GM23248 (cell line): Measurements from ENCODE around the gene NSUN2. TPM values are rescaled to one million over a fixed set of nuclear protein-coding genes. Genes with fewer than 3 reads are reported as not detected.
A peak's percentile ranks its signal among the peaks of the same experiment; 100 is the strongest.

ENCODE experiments used
- DNase-seq: peaks from one replicate; pipeline ENCODE4 v3.0.0-alpha.2; 2015
- H2AFZ ChIP-seq: fragments of 200-600 bp; sonication (generic); 2 replicates; pipeline ENCODE4 v1.6.1; 2016; ENCODE audit warnings: antibody characterized with exemption
- H3F3A ChIP-seq: fragments of 200-600 bp; sonication (generic); 2 replicates; pipeline ENCODE4 v1.6.1; 2016; ENCODE audit warnings: mild to moderate bottlenecking, antibody characterized with exemption, mixed run types; ENCODE audit not compliant: insufficient read depth
- H3K27ac ChIP-seq: fragments of 200-600 bp; sonication (generic); 2 replicates; pipeline ENCODE4 v1.5.1; 2016; ENCODE audit warnings: mild to moderate bottlenecking
- H3K27me3 ChIP-seq: fragments of 200-600 bp; sonication (generic); replicated peaks from 2 replicates; pipeline ENCODE4 v1.6.1; 2016; ENCODE audit warnings: mild to moderate bottlenecking; ENCODE audit not compliant: insufficient read depth
- H3K36me3 ChIP-seq: fragments of 200-600 bp; sonication (generic); 2 replicates; pipeline ENCODE4 v1.6.1; 2016; ENCODE audit warnings: low read depth, mild to moderate bottlenecking
- H3K4me1 ChIP-seq: fragments of 200-600 bp; sonication (generic); 2 replicates; pipeline ENCODE4 v1.6.1; 2016; ENCODE audit warnings: mild to moderate bottlenecking; ENCODE audit not compliant: insufficient read depth
- H3K4me2 ChIP-seq: fragments of 200-600 bp; sonication (generic); one replicate; pipeline ENCODE4 v1.6.1; 2016; ENCODE audit warnings: mild to moderate bottlenecking; ENCODE audit not compliant: unreplicated experiment
- H3K4me3 ChIP-seq: fragments of 200-600 bp; sonication (generic); 2 replicates; pipeline ENCODE4 v1.5.1; 2016; ENCODE audit warnings: mild to moderate bottlenecking
- H3K79me2 ChIP-seq: fragments of 200-600 bp; sonication (generic); 2 replicates; pipeline ENCODE4 v1.6.1; 2016; ENCODE audit warnings: mild to moderate bottlenecking; ENCODE audit not compliant: insufficient read depth
- H3K9ac ChIP-seq: fragments of 200-600 bp; sonication (generic); 2 replicates; pipeline ENCODE4 v1.6.1; 2016; ENCODE audit warnings: mild to moderate bottlenecking
- H3K9me2 ChIP-seq: fragments of 200-600 bp; sonication (generic); 2 replicates; pipeline ENCODE4 v1.6.1; 2016; ENCODE audit warnings: mixed run types, mild to moderate bottlenecking, moderate library complexity; ENCODE audit not compliant: insufficient read depth
- H3K9me3 ChIP-seq: fragments of 200-600 bp; sonication (generic); one replicate; pipeline ENCODE4 v1.6.1; 2017; ENCODE audit warnings: low read depth
- H4K20me1 ChIP-seq: fragments of 200-600 bp; sonication (generic); 2 replicates; pipeline ENCODE4 v1.6.0; 2016; ENCODE audit not compliant: insufficient read depth
- EZH2 ChIP-seq: fragments of 200-600 bp; sonication (generic); IDR thresholded peaks from 2 replicates; pipeline ENCODE4 v1.6.1; 2018; ENCODE audit warnings: antibody characterized with exemption, mild to moderate bottlenecking; ENCODE audit not compliant: insufficient read depth, poor library complexity, severe bottlenecking
- EZH2phosphoT487 ChIP-seq: fragments of 200-600 bp; sonication (generic); IDR thresholded peaks from 2 replicates; pipeline ENCODE4 v1.6.1; 2018; ENCODE audit warnings: antibody characterized with exemption, moderate library complexity, mild to moderate bottlenecking, low read depth; ENCODE audit not compliant: insufficient read depth
- WGBS, 2 experiments: methylation state at CpG; one replicate each; pipeline ENCODE4 v1.1.6; 2015 to 2017; ENCODE audit warnings: low lambda C conversion rate in 2 of 2, low coverage in 1 of 2; ENCODE audit errors: missing lambda C conversion rate in 2 of 2; 5-methylcytosine and 5-hydroxymethylcytosine counted together
- in situ Hi-C: fragments of 300-500 bp; cut with MboI; formaldehyde crosslinking; loops from 2 replicates; pipeline ENCODE4 v1.15.0; 2020
- polyA plus RNA-seq: library from polyadenylated mRNA; unstranded; fragments of >200 nt; fragmentation: Nextera tagmentation; extraction: Ambion mirVana; gene quantifications from 2 replicates; pipeline ENCODE4 v1.2.1, GENCODE V29; 2016
- total RNA-seq: library from RNA; depleted of rRNA; stranded (reverse); fragments of >200 nt; shearing (Covaris generic); gene quantifications from 2 replicates; pipeline ENCODE4 v1.2.3, GENCODE V29; 2014

NSUN2 gene
- total and polyA plus RNA-seq, 2 experiments from 2014 or later, result 48.2 to 51.0 TPM

DNA sequence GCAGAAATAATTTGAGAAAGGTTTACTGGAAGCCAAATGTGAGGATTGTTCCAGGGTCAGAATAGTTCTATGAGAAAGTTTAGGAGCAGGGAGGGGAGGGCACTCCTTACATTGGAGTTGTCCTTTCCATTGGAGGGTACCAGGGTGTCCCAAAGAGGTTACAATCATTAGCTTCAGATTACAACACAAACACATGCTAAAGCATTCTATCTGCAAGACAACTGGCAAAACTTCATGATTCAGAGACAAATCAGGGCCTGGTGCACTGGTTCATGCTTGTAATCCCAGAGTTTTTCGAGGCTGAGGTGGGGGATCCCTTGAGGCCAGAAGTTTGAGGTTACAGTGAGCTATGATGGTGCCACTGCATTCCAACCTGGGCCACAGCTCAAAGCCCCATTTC lies 51.8 kb downstream of the NSUN2 start:
- Histone ChIP-seq H3K27me3 (peaks cover 56% of the 10 kb centered on the region), H3K4me3 (no peak overlapping the region), H3K9ac (no peak overlapping the region), H3K9me3 (no peaks in the 10 kb centered on the region), H3F3A (no peaks in the 10 kb centered on the region), H3K9me2 (no peaks in the 10 kb centered on the region), H4K20me1 (no peaks in the 10 kb centered on the region), H3K79me2 (no peaks in the 10 kb centered on the region), H3K4me1 (no peaks in the 10 kb centered on the region), H3K27ac (no peak overlapping the region), H2AFZ (no peak overlapping the region), H3K36me3 (no peaks in the 10 kb centered on the region), H3K4me2 (no peak overlapping the region)
- 66 to 79% methylated on average over 1 of the region's 1 CpG for WGBS, 2 experiments
- in situ Hi-C loops, result no loop called here
- TF ChIP-seq EZH2, result no peak
- TF ChIP-seq EZH2phosphoT487, result no peak
- no peak for DNase-seq

GRCh38 chr5:6579535-6579934 lies 53.3 kb downstream of the NSUN2 start:
- Histone ChIP-seq H3K4me1 (no peaks in the 10 kb centered on the region), H3K9me3 (no peaks in the 10 kb centered on the region), H3K36me3 (no peaks in the 10 kb centered on the region), H3K27ac (no peak overlapping the region), H3K27me3 (peaks cover 62% of the 10 kb centered on the region), H4K20me1 (no peaks in the 10 kb centered on the region), H3F3A (no peaks in the 10 kb centered on the region), H3K9me2 (no peaks in the 10 kb centered on the region), H3K4me2 (no peak overlapping the region), H3K9ac (no peak overlapping the region), H2AFZ (no peak overlapping the region), H3K79me2 (no peaks in the 10 kb centered on the region), H3K4me3 (no peak overlapping the region)
- in situ Hi-C loops, result loop anchor here (10.0 kb wide), 1 partner anchor 1085 kb away; no protein-coding TSS in a partner anchor
- TF ChIP-seq EZH2phosphoT487 (no peak), EZH2 (no peak)
- WGBS, 2 experiments, result 41 to 55% methylated on average over 5 of the region's 5 CpGs
- DNase-seq, result no peak

DNA sequence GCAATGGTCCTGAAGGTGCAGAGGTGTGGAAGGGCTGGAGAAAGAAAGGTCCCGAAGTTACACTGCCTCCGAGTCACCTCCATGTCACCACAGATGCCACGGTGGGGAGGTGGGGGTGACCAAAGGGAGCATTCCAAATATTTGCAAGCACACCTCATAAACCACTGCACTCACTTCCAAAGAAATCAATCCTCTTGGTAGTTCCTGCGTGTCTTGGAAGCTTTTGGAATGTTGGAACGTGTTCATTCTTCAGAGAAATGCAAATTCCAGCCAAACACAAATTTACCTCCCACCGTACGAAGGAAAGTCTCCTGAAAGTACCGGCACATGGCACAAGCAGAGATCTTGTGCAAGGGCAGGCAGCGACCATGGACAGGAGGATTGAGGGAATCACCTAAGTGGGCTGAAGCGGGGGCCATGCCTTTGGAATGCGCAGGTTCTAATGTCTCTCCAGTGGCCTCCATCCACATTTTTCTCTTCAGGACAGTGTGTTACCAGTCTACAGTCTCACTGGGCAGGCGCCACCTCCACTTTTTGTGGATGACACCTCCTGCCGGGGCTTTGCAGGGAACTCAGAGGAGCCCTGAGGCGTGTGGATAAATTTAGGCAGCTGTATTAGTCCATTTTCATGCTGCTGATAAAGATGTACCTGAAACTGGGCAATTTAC lies 54.0 kb downstream of the NSUN2 start:
- TF ChIP-seq EZH2 (no peak), EZH2phosphoT487 (no peak)
- Histone ChIP-seq H3K4me1 (no peaks in the 10 kb centered on the region), H3K4me2 (no peak overlapping the region), H2AFZ (no peak overlapping the region), H3F3A (no peaks in the 10 kb centered on the region), H3K9me3 (no peaks in the 10 kb centered on the region), H3K9me2 (no peaks in the 10 kb centered on the region), H4K20me1 (no peaks in the 10 kb centered on the region), H3K9ac (no peak overlapping the region), H3K27me3 (peaks cover 62% of the 10 kb centered on the region), H3K36me3 (no peaks in the 10 kb centered on the region), H3K79me2 (no peaks in the 10 kb centered on the region), H3K4me3 (no peak overlapping the region), H3K27ac (no peak overlapping the region)
- WGBS, 2 experiments, result 53 to 54% methylated on average over 14 of the region's 14 CpGs
- DNase-seq, result no peak
- in situ Hi-C loops, result loop anchor here (10.0 kb wide), 1 partner anchor 1084 kb away; no protein-coding TSS in a partner anchor

DNA sequence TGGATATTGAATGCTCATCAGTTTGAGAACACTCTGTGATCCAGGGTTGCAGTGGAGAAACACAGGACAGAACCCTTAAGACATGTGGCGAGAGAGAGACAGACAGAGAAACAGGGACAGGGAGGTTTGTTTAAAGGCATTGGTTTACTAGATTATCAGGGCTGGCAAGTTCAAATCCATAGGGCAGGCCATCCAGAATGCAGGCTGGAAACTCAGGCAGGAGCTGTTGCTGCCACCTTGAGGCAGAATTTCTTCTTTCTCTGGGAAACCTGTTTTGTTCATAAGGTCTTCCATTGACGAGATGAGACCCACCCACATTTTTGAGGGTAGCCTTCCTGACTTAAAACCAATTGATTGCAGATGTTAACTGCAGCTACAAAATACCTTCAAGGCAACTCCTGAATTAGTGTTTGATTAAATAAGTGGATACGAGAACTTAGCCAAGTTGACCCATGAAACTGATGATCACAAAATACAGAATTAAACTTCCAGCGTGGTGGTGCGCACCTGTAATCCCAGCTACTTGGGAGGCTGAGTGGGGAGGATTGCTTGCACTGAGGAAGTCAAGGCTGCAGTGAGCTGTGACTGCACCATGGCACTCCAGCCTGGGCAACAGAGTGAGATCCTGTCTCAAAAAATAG lies 55.9 kb downstream of the NSUN2 start:
- TF ChIP-seq EZH2phosphoT487 (no peak), EZH2 (no peak)

More for the DNA sequence above, 55.9 kb downstream of the NSUN2 start:
- WGBS, 2 experiments, result 62 to 63% methylated on average over 5 of the region's 5 CpGs
- H3K27me3 ChIP-seq, result peaks cover 47% of the 10 kb centered on the region
- no peaks in the 10 kb centered on the region for H3K79me2 ChIP-seq
- H3K9ac ChIP-seq, result no peak overlapping the region
- no peaks in the 10 kb centered on the region for H3K4me1 ChIP-seq
- DNase-seq, result peak; percentile 69
- no peak overlapping the region for H3K4me3 ChIP-seq
- no peak overlapping the region for H2AFZ ChIP-seq
- no peaks in the 10 kb centered on the region for H3K9me2 ChIP-seq
- no peaks in the 10 kb centered on the region for H4K20me1 ChIP-seq
- no peaks in the 10 kb centered on the region for H3K36me3 ChIP-seq
- no peak overlapping the region for H3K27ac ChIP-seq
- in situ Hi-C loops, result loop anchor here (10.0 kb wide), 1 partner anchor 1082 kb away; no protein-coding TSS in a partner anchor
- no peak overlapping the region for H3K4me2 ChIP-seq
- H3F3A ChIP-seq, result no peaks in the 10 kb centered on the region
- no peaks in the 10 kb centered on the region for H3K9me3 ChIP-seq
